Body of pancreas (tissue), 4 donors: Measurements from ENCODE around the gene PFKFB4.

Experiments
- CTCF ChIP-seq, 7 experiments: fragments of 450-650 bp in 4 of 7; fragments of 200-600 bp in 3 of 7; sonication (generic) in 3 of 7; IDR thresholded peaks; one replicate each; pipeline ENCODE4 v1.5.1; 2016 to 2019; ENCODE audit warnings: antibody characterized with exemption in 7 of 7
- POLR2A ChIP-seq, 3 donors: fragments of 450-650 bp; IDR thresholded peaks; one replicate each; pipeline ENCODE4 v1.6.1; 2016; ENCODE audit warnings: antibody characterized with exemption in 3 of 3, mild to moderate bottlenecking in 2 of 3

GRCh38 chr3:48469046-48469915 lies 87.3 kb downstream of the PFKFB4 start:
- no peak for TF ChIP-seq CTCF (IDR thresholded peaks at IDR 0.05)
- no peak for TF ChIP-seq POLR2A (IDR thresholded peaks at IDR 0.05)
